Measurements from ENCODE around the gene GATAD2A. TPM values are rescaled to one million over a fixed set of nuclear protein-coding genes. Genes with fewer than 3 reads are reported as not detected.

Gene GATAD2A
- total and polyA plus RNA-seq, 2 of the 13 experiments (the other 11 are each of a cell fraction or from before 2014, with no cell fraction given): 16.8 to 28.6 TPM

- TF ChIP-seq HMGXB4 (CRISPR knock-in tag; IDR thresholded peaks at IDR 0.05; ENCODE audit: borderline replicate concordance in 1 of 2, low read depth in 1 of 2) (0 out of 4 replicates have a peak, but pooled peaks of 1 of the 2 experiments have one; percentile 15), GPN1 (CRISPR knock-in tag; IDR thresholded peaks at IDR 0.05; ENCODE audit: borderline replicate concordance) (no peak), KDM5A (IDR thresholded peaks at IDR 0.05; ENCODE audit: borderline replicate concordance, low read length) (peak; percentile 46; the same call in 1 of the 2 replicates), ZFX (CRISPR knock-in tag; IDR thresholded peaks at IDR 0.05; ENCODE audit: low read depth) (0 out of 2 replicates have a peak, but pooled peaks have one; percentile 31), MYNN (CRISPR knock-in tag; IDR thresholded peaks at IDR 0.05; ENCODE audit: low read depth) (peak; percentile 100), PHF8 (CRISPR knock-in tag; IDR thresholded peaks at IDR 0.05) (0 out of 2 replicates have a peak, but pooled peaks have one; percentile 16), STAT5B (CRISPR knock-in tag; IDR thresholded peaks at IDR 0.05) (no peak), PBX2 (CRISPR knock-in tag; IDR thresholded peaks at IDR 0.05) (no peak), KMT2A (CRISPR knock-in tag; IDR thresholded peaks at IDR 0.05) (no peak)
- TF ChIP-seq, protein P1, sequence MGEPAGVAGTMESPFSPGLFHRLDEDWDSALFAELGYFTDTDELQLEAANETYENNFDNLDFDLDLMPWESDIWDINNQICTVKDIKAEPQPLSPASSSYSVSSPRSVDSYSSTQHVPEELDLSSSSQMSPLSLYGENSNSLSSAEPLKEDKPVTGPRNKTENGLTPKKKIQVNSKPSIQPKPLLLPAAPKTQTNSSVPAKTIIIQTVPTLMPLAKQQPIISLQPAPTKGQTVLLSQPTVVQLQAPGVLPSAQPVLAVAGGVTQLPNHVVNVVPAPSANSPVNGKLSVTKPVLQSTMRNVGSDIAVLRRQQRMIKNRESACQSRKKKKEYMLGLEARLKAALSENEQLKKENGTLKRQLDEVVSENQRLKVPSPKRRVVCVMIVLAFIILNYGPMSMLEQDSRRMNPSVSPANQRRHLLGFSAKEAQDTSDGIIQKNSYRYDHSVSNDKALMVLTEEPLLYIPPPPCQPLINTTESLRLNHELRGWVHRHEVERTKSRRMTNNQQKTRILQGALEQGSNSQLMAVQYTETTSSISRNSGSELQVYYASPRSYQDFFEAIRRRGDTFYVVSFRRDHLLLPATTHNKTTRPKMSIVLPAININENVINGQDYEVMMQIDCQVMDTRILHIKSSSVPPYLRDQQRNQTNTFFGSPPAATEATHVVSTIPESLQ (CRISPR knock-in tag; conservative IDR thresholded peaks at IDR 0.05): no peak
- TF ChIP-seq, protein P2, sequence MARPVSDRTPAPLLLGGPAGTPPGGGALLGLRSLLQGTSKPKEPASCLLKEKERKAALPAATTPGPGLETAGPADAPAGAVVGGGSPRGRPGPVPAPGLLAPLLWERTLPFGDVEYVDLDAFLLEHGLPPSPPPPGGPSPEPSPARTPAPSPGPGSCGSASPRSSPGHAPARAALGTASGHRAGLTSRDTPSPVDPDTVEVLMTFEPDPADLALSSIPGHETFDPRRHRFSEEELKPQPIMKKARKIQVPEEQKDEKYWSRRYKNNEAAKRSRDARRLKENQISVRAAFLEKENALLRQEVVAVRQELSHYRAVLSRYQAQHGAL (CRISPR knock-in tag; IDR thresholded peaks at IDR 0.05; ENCODE audit: not compliant biosample characterization): no peak
- TF ChIP-seq, protein P3, sequence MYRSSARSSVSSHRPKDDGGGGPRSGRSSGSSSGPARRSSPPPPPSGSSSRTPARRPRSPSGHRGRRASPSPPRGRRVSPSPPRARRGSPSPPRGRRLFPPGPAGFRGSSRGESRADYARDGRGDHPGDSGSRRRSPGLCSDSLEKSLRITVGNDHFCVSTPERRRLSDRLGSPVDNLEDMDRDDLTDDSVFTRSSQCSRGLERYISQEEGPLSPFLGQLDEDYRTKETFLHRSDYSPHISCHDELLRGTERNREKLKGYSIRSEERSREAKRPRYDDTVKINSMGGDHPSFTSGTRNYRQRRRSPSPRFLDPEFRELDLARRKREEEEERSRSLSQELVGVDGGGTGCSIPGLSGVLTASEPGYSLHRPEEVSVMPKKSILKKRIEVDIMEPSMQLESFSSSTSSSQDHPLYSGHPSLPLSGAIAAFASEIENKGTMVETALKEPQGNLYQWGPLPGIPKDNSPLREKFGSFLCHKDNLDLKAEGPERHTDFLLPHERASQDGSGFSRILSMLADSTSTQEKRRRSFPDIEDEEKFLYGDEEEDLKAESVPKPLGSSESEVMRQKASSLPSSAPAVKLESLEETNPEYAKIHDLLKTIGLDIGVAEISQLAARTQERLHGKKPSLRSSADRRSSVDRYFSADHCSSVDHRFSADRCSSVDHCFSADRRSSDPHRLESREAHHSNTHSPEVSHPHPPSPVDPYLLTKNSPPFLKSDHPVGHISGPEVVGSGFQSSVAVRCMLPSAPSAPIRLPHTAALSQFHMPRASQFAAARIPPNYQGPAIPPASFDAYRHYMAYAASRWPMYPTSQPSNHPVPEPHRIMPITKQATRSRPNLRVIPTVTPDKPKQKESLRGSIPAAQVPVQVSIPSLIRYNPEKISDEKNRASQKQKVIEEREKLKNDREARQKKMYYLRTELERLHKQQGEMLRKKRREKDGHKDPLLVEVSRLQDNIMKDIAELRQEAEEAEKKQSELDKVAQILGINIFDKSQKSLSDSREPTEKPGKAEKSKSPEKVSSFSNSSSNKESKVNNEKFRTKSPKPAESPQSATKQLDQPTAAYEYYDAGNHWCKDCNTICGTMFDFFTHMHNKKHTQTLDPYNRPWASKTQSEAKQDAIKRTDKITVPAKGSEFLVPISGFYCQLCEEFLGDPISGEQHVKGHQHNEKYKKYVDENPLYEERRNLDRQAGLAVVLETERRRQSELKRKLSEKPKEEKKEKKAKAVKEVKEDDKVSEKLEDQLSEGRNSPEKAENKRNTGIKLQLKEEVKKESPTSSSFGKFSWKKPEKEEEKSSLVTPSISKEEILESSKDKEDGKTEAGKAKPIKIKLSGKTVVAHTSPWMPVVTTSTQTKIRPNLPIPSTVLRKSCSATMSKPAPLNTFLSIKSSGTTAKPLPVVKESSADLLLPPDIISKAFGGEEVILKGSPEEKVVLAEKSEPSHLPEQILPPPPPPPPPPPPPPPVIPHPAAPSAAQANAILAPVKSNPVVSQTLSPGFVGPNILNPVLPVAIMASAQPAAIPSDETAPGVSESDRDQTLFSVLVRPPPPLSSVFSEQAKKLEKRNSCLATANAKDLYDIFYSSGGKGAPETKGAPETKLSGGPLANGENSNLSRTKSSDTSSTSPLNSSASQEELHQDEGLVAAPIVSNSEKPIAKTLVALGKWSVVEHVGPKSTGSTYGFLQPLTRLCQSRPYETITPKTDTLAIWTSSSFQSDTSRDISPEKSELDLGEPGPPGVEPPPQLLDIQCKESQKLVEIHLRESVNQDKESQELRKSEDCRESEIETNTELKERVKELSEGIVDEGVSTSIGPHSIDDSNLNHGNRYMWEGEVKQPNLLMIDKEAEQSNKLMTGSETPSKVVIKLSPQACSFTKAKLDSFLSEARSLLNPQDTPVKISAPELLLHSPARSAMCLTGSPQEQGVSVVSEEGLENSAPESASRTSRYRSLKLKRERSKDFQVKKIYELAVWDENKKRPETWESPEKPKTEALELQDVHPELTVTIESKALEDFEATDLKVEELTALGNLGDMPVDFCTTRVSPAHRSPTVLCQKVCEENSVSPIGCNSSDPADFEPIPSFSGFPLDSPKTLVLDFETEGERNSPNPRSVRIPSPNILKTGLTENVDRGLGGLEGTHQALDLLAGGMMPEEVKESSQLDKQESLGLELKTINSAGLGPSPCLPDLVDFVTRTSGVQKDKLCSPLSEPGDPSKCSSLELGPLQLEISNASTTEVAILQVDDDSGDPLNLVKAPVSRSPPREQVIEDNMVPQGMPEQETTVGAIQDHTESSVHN (CRISPR knock-in tag; IDR thresholded peaks at IDR 0.05): no peak
Observed at GRCh38 chr19:19405971-19406877, 749 bp downstream of the GATAD2A start (continued).
